Measurements from ENCODE around the gene TTC7B.

The TTC7B gene

GRCh38 chr14:90521930-90522483, 294.2 kb downstream of the TTC7B start:
- DNase-seq: no peak

DNA sequence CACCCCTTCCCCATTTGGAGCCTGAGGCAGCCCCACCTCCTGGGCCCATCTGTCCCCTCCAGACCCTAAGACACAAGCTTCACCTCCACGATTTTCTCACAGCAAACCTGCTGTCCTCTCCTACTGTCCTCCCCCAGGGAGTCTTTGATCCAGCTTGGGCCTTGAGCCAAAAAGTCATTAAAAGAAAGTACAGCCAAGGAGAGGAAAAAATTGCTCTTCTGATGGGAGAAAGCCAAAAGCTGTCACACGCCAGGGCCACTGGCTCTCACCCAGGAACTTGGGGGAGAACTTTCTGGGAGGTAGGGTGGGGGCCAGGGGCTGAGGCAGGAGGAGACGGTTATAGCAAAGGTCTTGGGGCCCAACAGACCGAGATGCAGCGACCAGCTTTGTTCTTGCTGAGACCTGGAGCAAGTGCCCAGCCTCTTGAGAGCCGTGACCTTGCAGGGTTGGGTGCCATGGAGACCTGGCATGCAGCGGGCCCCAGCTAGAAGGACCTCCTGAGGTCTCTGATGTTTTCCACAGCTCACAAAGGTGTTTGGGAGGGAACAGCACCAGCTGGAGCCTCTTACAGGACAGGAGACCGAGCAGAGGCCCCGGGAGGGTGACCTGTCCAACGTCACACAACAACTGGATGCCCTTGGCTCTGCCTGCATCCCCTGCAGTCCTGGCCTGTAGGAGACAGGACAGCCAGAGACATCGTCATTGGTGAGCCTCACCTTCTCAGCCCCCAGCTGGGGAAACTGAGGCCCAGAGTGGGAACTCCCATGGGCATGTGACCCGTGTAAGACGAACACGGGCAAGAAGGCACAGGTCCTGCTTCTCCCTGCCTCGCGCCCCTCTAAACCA, 294.9 kb downstream of the TTC7B start:
- DNase-seq: no peak

- no peak for DNase-seq
These were observed 295.9 kb downstream of the TTC7B start for GRCh38 chr14:90520326-90520725.

DNA sequence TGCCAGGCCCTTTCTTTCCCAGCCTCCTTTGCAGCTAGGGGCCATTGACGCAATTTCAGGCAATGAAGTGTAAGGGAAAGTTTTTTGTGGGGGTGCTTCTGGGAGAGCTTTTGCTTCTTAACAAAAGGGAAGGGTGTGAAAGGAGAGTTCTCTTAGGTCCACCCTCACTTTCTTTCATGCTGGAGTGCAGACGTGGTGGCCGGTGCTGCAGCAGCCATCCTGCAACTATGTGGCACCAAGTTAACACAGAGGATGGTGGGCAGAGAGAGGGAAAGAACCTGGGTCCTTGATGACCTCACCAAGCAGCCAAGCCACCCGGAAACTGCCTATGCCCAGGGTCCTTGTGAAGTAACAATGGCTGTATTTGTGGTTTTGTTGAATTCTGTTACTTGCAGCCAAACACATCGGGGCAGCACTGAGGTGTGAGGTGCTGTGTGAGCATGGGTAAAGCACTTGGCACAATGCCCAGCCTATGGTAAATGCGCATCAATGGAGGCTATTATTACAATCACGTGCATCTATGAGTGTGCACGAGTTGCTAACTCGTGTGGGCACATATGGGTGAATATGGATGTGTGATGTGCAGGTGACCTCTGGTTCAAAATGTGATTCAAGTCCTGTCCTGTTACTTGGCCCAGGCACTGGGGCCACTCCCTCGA, 296.8 kb downstream of the TTC7B start:
- no peak for DNase-seq

DNA sequence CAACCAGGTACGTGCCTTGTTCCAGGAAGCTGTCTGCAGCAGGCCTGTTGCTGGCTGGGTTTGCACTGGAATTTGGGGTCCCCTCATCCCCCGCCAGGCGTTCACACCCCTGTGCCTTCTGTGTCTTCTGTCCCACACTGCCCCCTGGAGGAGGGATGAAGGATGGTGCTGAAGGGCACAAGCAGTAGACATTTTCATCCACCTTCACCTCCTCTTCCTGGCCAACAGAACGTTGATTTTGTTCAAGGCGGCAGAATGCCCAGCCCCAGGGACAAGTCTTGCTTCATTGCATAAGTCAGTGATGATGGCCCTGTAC, 297.3 kb downstream of the TTC7B start:
- peak; percentile 19 to 42 (median 34) for DNase-seq

DNA sequence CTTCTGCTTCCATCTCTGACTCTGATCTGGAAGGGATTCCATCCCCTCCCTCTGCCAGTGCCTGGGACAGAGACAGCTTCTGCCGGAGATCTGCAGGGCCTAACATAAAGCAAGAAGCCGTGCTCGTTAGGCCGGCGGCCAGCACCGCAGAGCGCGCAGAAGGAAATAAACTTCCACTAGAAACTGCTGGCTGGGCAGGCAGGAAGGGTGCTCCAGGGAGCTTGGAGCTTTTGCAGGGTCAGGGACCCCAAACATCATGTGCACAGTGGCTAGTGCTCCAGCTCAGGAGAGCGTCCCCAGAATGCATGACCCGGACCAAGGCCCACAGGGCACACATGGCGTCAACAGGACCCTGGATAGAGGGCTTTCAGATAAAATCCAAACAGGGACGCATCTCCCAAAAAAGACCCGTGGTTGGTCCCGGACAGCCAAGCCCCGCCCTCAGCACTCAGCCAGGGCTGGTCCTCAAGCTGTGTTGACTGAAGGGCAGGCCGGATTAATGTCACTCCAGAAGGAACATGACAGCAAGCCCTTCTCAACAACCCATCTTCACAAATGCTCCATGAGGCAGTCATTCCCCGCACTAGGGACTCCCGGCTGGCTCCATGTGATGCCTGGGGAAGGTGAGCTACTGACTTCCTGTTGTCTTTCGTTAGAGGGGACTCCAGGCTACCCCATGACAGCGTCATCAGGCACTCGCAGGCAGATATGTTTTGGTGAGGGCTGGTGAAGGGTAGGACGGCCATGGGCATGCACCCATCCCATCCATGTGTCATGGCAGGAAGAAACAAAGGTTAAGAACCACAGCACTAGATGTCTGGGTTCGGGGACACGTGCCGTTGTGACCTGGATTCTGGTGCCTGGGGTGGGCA, 297.9 kb downstream of the TTC7B start:
- no peak for DNase-seq

DNA sequence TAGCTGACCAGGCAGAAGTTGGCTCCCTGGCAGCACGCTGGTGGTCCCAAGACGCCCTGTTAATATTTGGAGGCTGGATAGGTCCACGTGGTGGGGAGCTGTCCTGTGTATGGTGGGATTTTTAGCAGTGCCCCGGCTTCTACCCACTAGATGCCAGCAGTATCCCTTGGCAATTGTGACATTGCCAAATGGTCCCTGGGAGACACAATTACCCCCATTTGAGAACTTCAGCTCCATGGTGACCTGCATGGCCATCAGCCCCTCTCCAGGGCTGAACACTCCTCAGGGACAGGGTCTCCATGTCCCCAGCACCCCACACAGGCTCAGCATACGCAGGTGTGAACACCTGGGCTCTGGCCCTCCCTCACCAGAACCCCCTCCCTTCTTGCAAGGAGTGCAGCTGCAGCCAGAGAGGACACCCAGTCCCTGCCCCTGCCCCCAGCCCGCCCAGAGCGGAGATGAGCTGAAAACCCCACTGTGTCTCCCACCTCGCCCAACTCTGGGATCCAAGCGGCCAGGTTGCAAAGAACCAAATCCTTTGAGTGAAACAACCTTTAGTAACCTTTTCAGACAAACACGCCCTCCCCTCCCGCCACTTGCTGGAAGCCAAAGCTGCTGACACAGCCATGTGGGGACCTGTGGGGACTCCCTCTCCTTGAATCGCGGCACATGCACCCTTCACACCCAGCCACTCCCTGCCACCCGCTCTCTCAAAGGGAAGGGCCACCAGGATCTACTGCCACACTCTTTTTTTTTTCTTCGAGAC, 299.0 kb downstream of the TTC7B start:
- DNase-seq: no peak

DNA sequence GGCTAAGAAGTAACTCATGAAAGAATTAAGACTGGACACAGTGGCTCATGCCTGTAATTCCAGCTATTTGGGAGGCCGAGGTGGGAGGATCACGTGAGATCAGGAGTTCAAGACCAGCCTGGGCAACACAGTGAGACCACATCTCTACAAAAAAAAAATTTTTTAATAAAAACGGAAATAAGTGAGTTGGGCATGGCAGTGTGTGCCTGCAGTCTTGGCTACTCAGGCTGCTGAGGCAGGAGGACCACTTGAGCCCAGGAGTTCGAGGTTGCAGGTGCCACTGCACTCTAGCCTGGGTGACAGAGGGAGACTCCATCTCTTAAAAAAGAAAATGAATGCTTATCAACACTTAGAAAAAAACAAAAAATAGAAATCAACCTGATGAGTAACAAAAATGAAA, 301.7 kb downstream of the TTC7B start:
- no peak for DNase-seq

- DNase-seq: no peak
These were observed 302.2 kb downstream of the TTC7B start for GRCh38 chr14:90514015-90514398.

DNA sequence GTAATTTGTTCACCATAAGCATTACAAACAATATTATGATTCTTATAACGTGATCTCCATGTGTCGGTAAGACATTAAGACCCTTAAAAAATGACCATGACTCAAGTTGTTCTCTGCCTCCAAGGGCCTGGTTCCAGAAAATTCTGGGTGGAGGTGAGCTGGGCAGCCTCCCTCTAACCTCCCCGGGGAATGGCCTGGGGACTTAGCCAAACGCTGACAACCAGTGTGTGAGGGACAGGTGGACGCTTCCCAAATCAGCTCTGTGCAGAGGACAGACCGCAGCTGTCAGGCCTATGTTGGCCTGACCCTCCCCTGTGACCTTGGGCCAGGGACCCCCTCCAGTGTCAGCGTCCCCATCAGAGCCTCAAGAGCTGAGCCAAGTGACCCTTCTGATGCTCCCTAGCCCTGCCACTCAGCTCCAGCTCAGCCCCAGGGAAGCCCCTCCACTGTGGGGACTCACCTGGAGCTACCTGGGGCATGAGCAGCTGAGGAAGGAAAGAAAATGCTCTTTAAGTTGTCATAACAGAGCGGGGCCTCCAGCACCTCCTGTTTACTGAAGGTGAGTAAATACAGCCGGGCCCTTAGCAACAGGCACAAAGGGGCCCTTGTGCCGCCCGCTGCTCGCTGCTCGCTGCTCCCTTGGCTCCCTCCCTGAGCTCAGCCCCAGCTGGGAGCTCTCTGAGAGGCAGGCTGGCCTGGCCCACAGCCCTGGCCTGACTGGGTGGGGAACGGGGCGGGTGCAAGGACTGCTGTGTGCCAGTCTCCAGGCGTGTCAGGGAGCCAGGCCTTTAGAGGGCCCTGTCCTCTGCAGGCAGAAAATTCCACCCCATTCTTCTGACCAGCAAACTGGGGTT, 302.8 kb downstream of the TTC7B start:
- no peak for DNase-seq

GRCh38 chr14:90512329-90512991, 303.8 kb downstream of the TTC7B start:
- DNase-seq: no peak

DNA sequence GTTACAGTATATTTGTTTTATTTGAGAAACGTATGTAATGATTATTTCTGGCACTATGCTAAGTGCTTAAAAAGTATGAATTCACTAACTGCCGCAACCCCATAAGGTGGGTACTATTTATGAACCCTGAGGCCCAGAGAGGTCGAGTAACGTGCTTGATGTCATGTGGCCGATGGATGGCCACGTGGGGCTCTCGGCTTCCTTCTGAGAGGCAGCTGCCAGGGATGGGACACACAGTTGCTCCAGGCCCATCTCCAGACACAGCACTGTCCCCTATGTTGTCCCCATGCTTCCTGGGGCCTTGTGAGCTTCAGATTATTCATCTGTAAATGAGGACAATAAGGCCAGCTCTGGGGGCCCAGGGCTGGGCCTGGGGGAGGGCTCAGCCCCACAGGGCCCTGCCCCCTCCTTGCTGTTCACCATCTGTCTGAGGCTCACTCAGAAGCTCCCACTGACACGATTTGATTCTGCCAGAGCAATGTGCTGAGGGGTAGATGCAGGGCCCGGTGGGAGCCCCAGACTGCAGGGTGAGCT, 304.4 kb downstream of the TTC7B start:
- DNase-seq: no peak

GRCh38 chr14:90511252-90511651, 305.0 kb downstream of the TTC7B start:
- no peak for DNase-seq

DNA sequence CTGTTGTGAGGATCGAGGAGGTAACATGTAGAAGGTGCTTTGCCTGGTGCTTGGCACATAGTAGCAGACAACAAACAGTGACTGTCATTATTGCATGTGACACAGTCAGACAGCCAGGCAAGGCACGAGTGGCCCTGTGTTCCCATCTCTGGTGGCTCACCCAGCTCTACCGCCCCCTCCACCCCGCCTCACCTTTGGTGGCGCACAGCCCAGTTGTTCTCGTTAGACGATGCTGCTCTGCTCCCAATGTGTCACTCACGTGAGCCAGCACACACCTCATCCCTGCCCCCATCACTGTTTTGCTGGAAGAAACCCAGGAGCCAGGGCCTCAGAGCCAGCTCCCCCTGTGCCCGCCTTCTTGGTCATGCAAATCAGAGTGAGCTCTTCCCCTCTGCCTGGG, 306.1 kb downstream of the TTC7B start:
- no peak for DNase-seq

DNA sequence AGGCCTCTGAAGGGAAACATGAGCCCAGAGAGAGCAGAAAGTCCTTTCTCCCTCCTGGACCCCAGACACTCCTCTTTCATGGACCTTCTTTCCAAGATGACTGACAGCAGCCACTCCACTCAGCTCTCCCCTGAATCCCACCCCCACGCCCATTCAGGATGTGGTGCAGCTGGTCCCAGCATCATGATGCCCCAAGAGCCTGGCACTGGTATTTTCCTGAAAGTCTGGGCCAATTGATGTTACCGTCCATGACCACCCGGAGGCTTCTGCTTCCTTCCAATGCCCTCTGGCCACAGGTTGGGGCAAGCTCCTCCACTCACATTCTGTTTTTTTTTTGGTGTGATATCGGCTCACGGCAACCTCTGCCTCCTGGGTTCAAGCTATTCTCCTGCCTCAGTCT, 306.8 kb downstream of the TTC7B start:
- DNase-seq: peak in 1 of 4 experiments; percentile 9

- peak in 2 of 4 experiments; percentile 16 to 21 for DNase-seq
These were observed 307.5 kb downstream of the TTC7B start for GRCh38 chr14:90508536-90509254.

GRCh38 chr14:90508036-90508435, 308.2 kb downstream of the TTC7B start:
- no peak for DNase-seq

DNA sequence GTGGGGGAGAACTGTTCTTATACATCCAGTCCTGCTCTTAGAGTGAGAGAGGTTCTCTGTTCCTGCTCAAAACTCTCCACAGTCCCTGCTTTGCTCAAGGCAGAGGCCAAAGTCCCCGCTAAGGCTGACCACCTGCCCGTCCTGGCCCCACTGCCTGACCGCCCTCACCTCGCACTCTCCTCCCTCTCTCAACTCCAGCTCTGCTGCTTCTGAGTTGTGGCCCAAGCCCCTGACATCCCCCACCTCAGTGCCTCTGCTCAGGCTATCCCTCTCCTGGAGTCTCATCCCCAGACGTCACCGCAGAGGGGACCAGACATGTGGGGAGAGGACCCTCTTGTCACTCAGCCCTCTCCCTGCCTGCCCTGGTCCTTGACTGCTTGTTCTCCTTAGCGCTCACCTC, 308.8 kb downstream of the TTC7B start:
- no peak for DNase-seq

- no peak for DNase-seq
These were observed 309.5 kb downstream of the TTC7B start for GRCh38 chr14:90506748-90507147.

DNA sequence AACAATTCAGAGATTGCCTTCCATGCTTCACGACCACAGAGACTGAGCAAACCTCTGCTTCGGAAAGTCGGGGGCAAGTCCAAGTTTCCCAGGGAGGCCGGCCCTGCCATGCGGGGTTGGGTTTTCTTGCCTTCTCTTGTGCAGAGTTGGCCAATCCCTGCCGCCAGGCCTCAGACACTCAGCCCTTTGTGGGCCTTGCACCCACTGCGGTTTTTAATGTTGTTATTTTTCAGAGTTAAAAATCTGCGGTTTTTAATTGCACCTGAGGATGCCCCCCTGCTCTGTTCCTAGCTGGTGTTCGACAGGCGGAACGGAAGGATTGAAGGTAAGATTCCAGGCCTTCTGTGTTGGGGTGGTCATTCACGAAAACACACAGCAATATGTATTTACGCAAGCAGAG, 310.7 kb downstream of the TTC7B start:
- no peak for DNase-seq
